Activated CD4-positive, alpha-beta T cell treated with anti-CD3 and anti-CD28 coated beads, Interleukin-10, Interleukin-2, amounts not matched to agents 100 ng/mL and 50 ng/mL, durations not matched to agents 16 hours and 8 hours (primary cell): ENCODE data around the gene GSTM2.
"Not testable (repeated sequence)": the region's sequence is repeated elsewhere in the genome, so short reads cannot be mapped to it uniquely, and the experiment has no call there.

Experiments
- DNase-seq: peaks from one replicate; pipeline ENCODE4 v3.0.0-alpha.2; 2020

GSTM2 gene

GRCh38 chr1:109685399-109685798 lies 17.5 kb downstream of the GSTM2 start:
- not testable (repeated sequence) for DNase-seq

DNA sequence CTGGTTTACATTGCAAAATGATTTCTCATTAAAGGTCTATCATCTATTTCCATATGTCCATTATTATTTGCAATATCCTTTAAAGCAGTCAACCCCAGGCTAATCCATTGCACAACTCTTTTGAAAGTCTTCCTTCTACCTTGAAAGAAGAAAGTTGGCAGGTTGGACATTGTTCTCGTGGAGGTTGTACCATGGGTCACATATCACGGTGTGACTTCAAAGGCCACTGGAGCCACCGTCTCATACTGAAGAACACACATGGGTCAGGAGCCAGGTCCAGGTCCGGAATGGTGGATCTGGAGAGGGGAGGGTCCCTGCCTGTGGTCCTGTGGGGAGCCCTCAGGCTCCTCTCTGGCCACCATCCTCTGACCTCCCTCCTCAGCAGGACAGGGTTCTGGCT lies 18.0 kb downstream of the GSTM2 start:
- DNase-seq = not testable (repeated sequence)

- DNase-seq = not testable (repeated sequence)
These were observed 19.3 kb downstream of the GSTM2 start for GRCh38 chr1:109687109-109687508.

DNA sequence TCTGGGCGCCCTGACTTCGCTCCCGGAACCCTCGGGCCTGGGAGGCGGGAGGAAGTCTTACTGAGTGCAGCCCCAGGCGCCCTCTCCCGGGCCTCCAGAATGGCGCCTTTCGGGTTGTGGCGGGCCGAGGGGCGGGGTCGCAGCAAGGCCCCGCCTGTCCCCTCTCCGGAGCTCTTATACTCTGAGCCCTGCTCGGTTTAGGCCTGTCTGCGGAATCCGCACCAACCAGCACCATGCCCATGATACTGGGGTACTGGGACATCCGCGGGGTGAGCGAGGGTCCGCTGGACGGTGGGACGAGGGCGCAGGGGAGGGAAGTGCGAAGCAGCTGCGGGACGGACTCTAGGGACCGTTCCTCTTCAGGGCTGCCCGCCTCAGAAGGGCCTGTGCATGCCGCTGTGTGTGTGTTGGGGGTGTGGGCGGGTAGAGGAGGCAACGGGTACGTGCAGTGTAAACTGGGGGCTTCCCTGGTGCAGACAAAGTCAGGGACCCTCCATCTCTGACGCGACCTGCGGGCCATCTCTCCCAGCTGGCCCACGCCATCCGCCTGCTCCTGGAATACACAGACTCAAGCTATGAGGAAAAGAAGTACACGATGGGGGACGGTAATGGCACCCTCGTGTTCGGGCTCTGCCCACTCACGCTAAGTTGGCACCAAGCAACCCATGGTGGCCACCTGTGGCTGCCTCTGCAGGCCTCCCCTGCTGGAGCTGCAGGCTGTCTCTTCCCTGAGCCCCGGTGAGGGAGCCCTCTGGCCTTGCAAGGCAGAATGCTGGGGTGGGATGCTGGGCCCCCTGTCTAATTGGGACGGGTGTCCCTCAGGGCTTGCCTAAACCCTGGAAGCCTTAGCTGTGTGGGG lies 20.0 kb downstream of the GSTM2 start, which contains the start of gene GSTM1:
Gene GSTM1 (plus strand): TSS at position 177 of the 859 bp plus-strand sequence. CDS start 57 bp downstream, at position 234.
- DNase-seq = no peak

GRCh38 chr1:109689844-109690405 lies 22.1 kb downstream of the GSTM2 start:
- no peak for DNase-seq

- DNase-seq = no peak
These were observed 23.9 kb downstream of the GSTM2 start for GRCh38 chr1:109691759-109692158.

- not testable (repeated sequence) for DNase-seq
These were observed 26.5 kb downstream of the GSTM2 start for GRCh38 chr1:109694400-109694799.

- not testable (repeated sequence) for DNase-seq
These were observed 27.3 kb downstream of the GSTM2 start for GRCh38 chr1:109695138-109695537.

DNA sequence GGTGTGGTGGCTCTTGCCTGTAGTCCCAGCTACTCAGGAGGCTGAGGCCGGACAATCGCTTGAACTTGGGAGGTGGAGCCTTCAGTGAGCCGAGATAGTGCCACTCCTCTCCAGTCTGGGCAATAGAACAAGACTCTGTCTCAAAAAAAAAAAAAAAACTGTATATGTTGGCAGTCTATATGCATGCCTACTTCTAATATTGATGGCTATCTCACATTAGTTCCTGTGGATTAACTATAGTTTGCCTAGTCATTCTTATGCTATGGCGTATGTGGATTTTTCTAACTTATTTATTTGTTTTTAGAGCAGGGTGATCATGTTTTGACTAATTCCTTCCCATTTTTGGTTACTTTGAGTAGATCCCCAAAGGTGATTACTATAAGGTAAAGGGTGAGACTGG lies 29.2 kb downstream of the GSTM2 start:
- no peak for DNase-seq

DNA sequence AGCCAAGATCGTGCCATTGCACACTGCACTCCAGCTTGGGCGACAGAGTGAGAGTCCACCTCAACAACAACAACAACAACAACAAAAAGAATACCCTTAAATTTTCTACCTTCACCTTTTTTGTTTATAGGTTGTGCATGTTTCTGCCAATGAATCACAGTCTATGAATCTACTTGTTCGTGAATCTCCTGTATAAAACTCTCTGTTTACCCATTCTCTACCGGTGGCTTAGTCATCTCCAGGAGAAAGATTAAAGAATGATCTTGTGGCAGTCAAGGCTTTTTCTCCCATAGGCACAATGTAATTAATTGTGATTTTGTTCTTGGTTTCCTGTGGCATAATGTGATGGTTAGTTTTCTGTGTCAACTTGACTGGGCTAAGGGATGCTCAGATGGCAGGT lies 30.0 kb downstream of the GSTM2 start:
- DNase-seq = not testable (repeated sequence)

- DNase-seq = not testable (repeated sequence)
These were observed 35.1 kb downstream of the GSTM2 start for GRCh38 chr1:109702940-109703339.

- DNase-seq = peak; percentile 0
These were observed 36.3 kb downstream of the GSTM2 start for GRCh38 chr1:109704173-109704572.

DNA sequence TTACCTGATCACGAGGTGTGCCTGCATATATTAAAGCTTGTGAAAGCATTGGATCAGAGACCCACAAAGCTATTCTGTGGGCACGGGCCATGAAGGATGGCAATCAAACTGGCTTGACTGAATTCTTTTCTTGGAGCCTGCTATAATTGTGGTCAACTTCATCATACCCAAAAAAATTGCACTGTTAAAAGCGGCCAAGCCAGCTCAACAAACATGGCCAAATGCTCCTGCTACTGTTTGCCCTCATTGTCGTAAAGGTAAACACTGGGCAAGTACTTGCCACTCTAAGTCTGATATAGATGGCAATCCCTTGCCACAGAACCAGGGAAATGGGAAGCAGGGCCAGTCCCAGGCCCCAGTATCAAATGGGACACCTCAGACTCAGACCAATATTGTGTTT lies 37.6 kb downstream of the GSTM2 start:
- DNase-seq = no peak

- not testable (repeated sequence) for DNase-seq
These were observed 41.1 kb downstream of the GSTM2 start for GRCh38 chr1:109708949-109709348.

- DNase-seq = not testable (repeated sequence)
These were observed 42.0 kb downstream of the GSTM2 start for GRCh38 chr1:109709822-109710221.

- DNase-seq = not testable (repeated sequence)
These were observed 43.9 kb downstream of the GSTM2 start, which contains the start of gene GSTM5 for GRCh38 chr1:109711593-109712320. TSS of gene GSTM5 (plus strand) at chr1:109712251. CDS start at chr1:109712313, 62 bp downstream.

DNA sequence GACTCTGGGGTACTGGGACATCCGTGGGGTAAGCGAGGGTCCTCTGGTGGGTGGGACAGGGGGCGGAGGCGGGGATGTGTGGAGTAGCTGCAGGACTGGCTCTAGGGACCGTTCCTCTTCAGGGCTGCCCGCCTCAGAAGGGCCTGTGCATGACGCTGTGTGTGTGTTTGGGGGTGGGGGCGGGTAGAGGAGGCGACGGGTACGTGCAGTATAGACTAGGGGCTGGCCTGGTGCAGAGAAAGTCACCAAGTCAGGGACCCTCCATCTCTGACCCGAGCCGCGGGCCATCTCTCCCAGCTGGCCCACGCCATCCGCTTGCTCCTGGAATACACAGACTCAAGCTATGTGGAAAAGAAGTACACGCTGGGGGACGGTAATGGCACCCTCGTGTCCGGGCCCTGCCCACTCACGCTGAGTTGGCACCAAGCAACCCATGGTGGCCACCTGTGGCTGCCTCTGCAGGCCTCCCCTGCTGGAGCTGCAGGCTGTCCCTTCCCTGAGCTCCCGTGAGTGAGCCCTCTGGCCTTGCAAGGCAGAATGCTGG lies 44.5 kb downstream of the GSTM2 start:
- no peak for DNase-seq

- no peak for DNase-seq
These were observed 45.8 kb downstream of the GSTM2 start for GRCh38 chr1:109713636-109714035.

GRCh38 chr1:109714661-109715372 lies 47.0 kb downstream of the GSTM2 start:
- no peak for DNase-seq

DNA sequence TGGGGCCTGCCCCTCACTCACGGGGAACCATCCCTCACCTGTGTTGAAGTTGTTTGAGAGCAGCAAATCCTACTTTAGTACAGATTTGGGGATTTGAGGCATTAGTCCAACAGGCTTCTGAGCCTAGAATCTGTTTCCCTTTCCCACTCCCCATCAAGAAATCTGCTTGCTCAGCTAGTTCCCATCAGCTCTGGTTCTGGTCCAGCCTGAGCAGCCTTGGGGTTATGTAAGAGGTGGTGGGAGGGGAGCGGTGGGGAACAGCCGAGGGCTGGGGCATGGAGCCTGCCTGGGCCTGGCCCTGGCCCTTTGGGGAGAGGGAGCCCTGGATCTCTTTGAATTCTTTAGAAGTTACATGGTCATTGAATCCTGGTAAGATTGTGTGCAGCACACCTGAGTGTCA lies 48.3 kb downstream of the GSTM2 start:
- DNase-seq = no peak

DNA sequence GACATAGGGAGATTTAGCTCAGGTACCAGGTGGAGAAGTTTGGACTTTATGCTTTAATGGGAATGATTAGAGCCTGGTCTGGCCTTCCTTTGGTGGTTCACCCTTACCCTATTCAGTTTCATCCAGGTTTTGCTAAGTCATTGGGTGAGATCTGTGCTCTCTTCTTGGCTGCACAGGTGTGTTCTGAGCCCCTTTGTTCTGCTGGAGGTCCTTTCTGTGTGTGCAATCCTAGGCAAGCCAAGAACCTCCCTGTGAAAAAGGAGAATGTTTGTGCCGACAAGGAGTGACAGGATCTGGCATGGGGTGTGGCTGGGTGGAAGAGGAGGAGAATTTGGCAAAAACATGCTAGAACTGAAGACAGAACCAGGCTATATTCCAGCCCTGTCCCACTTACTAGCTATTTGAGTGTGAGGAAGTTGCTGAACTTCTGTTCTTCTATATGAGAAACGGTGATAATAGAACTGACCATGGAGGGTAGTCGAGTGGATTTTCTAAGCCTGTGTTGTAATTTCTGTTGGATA lies 48.8 kb downstream of the GSTM2 start:
- no peak for DNase-seq

DNA sequence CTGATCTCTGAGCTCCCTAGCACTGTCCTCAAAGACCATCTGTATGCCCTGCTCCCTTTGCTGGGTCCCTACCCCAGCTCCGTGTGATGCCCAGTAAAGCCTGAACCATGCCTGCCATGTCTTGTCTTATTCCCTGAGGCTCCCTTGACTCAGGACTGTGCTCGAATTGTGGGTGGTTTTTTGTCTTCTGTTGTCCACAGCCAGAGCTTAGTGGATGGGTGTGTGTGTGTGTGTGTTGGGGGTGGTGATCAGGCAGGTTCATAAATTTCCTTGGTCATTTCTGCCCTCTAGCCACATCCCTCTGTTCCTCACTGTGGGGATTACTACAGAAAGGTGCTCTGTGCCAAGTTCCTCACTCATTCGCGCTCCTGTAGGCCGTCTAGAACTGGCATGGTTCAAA lies 49.9 kb downstream of the GSTM2 start:
- DNase-seq = no peak
